ENCODE measurements around the gene ATXN7.
A peak's percentile ranks its signal among the peaks of the same experiment; 100 is the strongest.

The ATXN7 gene

GRCh38 chr3:63986146-63986545 lies 122.5 kb downstream of the ATXN7 start:
- no peak for DNase-seq

GRCh38 chr3:63986831-63987230 lies 123.2 kb downstream of the ATXN7 start:
- DNase-seq: no peak

- no peak for DNase-seq
Measured at GRCh38 chr3:63988943-63989342, 125.3 kb downstream of the ATXN7 start.

GRCh38 chr3:63990204-63990603 lies 126.5 kb downstream of the ATXN7 start:
- DNase-seq: no peak

GRCh38 chr3:63990733-63991132 lies 127.1 kb downstream of the ATXN7 start:
- DNase-seq: no peak

GRCh38 chr3:63991666-63992065 lies 128.0 kb downstream of the ATXN7 start:
- DNase-seq: no peak

GRCh38 chr3:63992516-63993209 lies 129.0 kb downstream of the ATXN7 start:
- DNase-seq: no peak

- peak; percentile 65 to 76 for DNase-seq
Measured at GRCh38 chr3:63993653-63994079, 130.0 kb downstream of the ATXN7 start.

- DNase-seq: no peak
Measured at GRCh38 chr3:63995086-63995485, 131.4 kb downstream of the ATXN7 start.

- no peak for DNase-seq
Measured at GRCh38 chr3:63998852-63999754, 135.4 kb downstream of the ATXN7 start.

- DNase-seq: no peak
Measured at GRCh38 chr3:64000453-64001055, 136.9 kb downstream of the ATXN7 start.

- DNase-seq: no peak
Measured at GRCh38 chr3:64002233-64002632, 138.6 kb downstream of the ATXN7 start.

GRCh38 chr3:64003589-64003988 lies 139.9 kb downstream of the ATXN7 start:
- DNase-seq: no peak

GRCh38 chr3:64008017-64008416 lies 144.3 kb downstream of the ATXN7 start:
- no peak for DNase-seq

GRCh38 chr3:64008487-64009351 lies 145.1 kb downstream of the ATXN7 start:
- DNase-seq: no peak

- DNase-seq: no peak
Measured at GRCh38 chr3:64009528-64009927, 145.9 kb downstream of the ATXN7 start.

- no peak for DNase-seq
Measured at GRCh38 chr3:64010199-64010598, 146.5 kb downstream of the ATXN7 start.

GRCh38 chr3:64011685-64012084 lies 148.0 kb downstream of the ATXN7 start:
- DNase-seq: no peak

GRCh38 chr3:64016941-64017620 lies 153.4 kb downstream of the ATXN7 start:
- no peak for DNase-seq

GRCh38 chr3:64019271-64019670 lies 155.6 kb downstream of the ATXN7 start:
- no peak for DNase-seq

GRCh38 chr3:64019879-64020278 lies 156.2 kb downstream of the ATXN7 start:
- no peak for DNase-seq

- peak; percentile 52 to 62 for DNase-seq
Measured at GRCh38 chr3:64021922-64022321, 158.3 kb downstream of the ATXN7 start.
